Epithelial cell of esophagus (primary cell): Measurements from ENCODE around the gene ZNF486.
A peak's percentile ranks its signal among the peaks of the same experiment; 100 is the strongest.
"Not testable (repeated sequence)": the region's sequence is repeated elsewhere in the genome, so short reads cannot be mapped to it uniquely, and the experiment has no call there.

ENCODE experiments used
- DNase-seq: peaks from one replicate; pipeline ENCODE4 v3.0.0; 2010; ENCODE audit warnings: low read depth
- H3K4me3 ChIP-seq: 2 replicates; pipeline ENCODE4 v1.5.1; 2011; ENCODE audit warnings: mild to moderate bottlenecking, low read length, control low read depth
- CTCF ChIP-seq: IDR thresholded peaks from 2 replicates; pipeline ENCODE4 v1.5.1; 2011; ENCODE audit warnings: low read depth, mild to moderate bottlenecking, low read length, control low read depth, inconsistent platforms; ENCODE audit not compliant: insufficient read depth; ENCODE audit errors: missing control alignments

ZNF486 gene

GRCh38 chr19:20186174-20186573 is 19.2 kb downstream of the ZNF486 start:
- DNase-seq, result no peak
- no peak overlapping the region for H3K4me3 ChIP-seq
- no peak for TF ChIP-seq CTCF

GRCh38 chr19:20197747-20198146 is 30.7 kb downstream of the ZNF486 start:
- no peak for DNase-seq
- no peak for TF ChIP-seq CTCF
- no peak overlapping the region for H3K4me3 ChIP-seq

- no peak overlapping the region for H3K4me3 ChIP-seq
- TF ChIP-seq CTCF, result no peak
- DNase-seq, result no peak
Observed at GRCh38 chr19:20209051-20209450, 42.0 kb downstream of the ZNF486 start.

GRCh38 chr19:20214366-20214765 is 47.4 kb downstream of the ZNF486 start:
- not testable (repeated sequence) for H3K4me3 ChIP-seq, DNase-seq

- not testable (repeated sequence) for H3K4me3 ChIP-seq, DNase-seq
Observed at GRCh38 chr19:20221605-20222004, 54.6 kb downstream of the ZNF486 start.

GRCh38 chr19:20233105-20233504 is 66.1 kb downstream of the ZNF486 start:
- TF ChIP-seq CTCF, result no peak
- no peak overlapping the region for H3K4me3 ChIP-seq
- no peak for DNase-seq

- H3K4me3 ChIP-seq, result no peak overlapping the region
- DNase-seq, result no peak
- TF ChIP-seq CTCF, result no peak
Observed at GRCh38 chr19:20235156-20235555, 68.1 kb downstream of the ZNF486 start.

GRCh38 chr19:20237773-20238623 is 71.0 kb downstream of the ZNF486 start:
- H3K4me3 ChIP-seq, result peak overlapping the region; percentile 85
- TF ChIP-seq CTCF, result peak; percentile 40
- peak; percentile 90 for DNase-seq
